IMR-90 (cell line): ENCODE measurements around the gene TPMT. TPM values are rescaled to one million over a fixed set of nuclear protein-coding genes. Genes with fewer than 3 reads are reported as not detected.

ENCODE experiments used
- ATAC-seq: fragments of 200-7000 bp; cut with Tn5 transposase; 2 replicates; pipeline ENCODE4 v1.9.1; 2020; ENCODE audit warnings: low read depth, mild to moderate bottlenecking, moderate library complexity
- BruUV-seq: library from RNA; stranded (reverse); fragments of 400-500 nt; replicated peaks from 2 replicates; lab custom pipeline; 2021; lab: Mats Ljungman, UMichigan
- CTCF ChIA-PET: fragments of 300-600 bp; formaldehyde crosslinking; extraction: SDS; loops from one replicate; lab custom pipeline; 2021; ENCODE audit warnings: antibody characterized with exemption; lab: Yijun Ruan, JAX
- POLR2A ChIA-PET: fragments of 300-600 bp; sonication (Branson Sonifier 250); formaldehyde crosslinking; loops from one replicate; lab custom pipeline; 2022; ENCODE audit warnings: antibody characterized with exemption; ENCODE audit not compliant: unreplicated experiment; lab: Charles Lee
- DNase-seq: peaks from one replicate; pipeline ENCODE4 v3.0.0; 2013
- H2AFZ ChIP-seq: replicated peaks from 2 replicates; pipeline ENCODE3; 2013; ENCODE audit warnings: low read length, mild to moderate bottlenecking; ENCODE audit not compliant: poor library complexity
- H2AK5ac ChIP-seq: 2 replicates; pipeline ENCODE4 v1.6.1; 2013; ENCODE audit warnings: low read depth, low read length, inconsistent platforms
- H2AK9ac ChIP-seq: replicated peaks from 2 replicates; pipeline ENCODE3; 2013; ENCODE audit warnings: mild to moderate bottlenecking, low read depth, low read length, moderate library complexity; ENCODE audit not compliant: poor library complexity
- H2BK120ac ChIP-seq: 2 replicates; pipeline ENCODE4 v1.6.1; 2013; ENCODE audit warnings: low read depth, low read length, inconsistent platforms
- H2BK15ac ChIP-seq: 3 replicates; pipeline ENCODE4 v1.6.1; 2013; ENCODE audit warnings: low read depth, low read length, inconsistent platforms
- H2BK20ac ChIP-seq: 2 replicates; pipeline ENCODE4 v1.6.1; 2013; ENCODE audit warnings: low read depth, mild to moderate bottlenecking, inconsistent platforms, low read length, moderate library complexity
- H2BK5ac ChIP-seq: 2 replicates; pipeline ENCODE4 v1.6.1; 2013; ENCODE audit warnings: mild to moderate bottlenecking, low read depth, low read length, inconsistent platforms; ENCODE audit not compliant: poor library complexity, severe bottlenecking
- H3K14ac ChIP-seq: replicated peaks from 2 replicates; pipeline ENCODE4 v1.6.1; 2013; ENCODE audit warnings: low read depth, low read length, inconsistent platforms
- H3K18ac ChIP-seq: 2 replicates; pipeline ENCODE4 v1.6.1; 2013; ENCODE audit warnings: low read depth, low read length, control low read depth
- H3K23ac ChIP-seq: 2 replicates; pipeline ENCODE4 v1.6.1; 2013; ENCODE audit warnings: low read depth, low read length, inconsistent platforms
- H3K27ac ChIP-seq: 2 replicates; pipeline ENCODE4 v1.5.1; 2013; ENCODE audit warnings: mild to moderate bottlenecking, control low read depth, low read length; ENCODE audit not compliant: insufficient read depth
- H3K27me3 ChIP-seq: 2 replicates; pipeline ENCODE4 v1.6.1; 2013; ENCODE audit warnings: low read length; ENCODE audit not compliant: control insufficient read depth, insufficient read depth
- H3K36me3 ChIP-seq: 2 replicates; pipeline ENCODE4 v1.6.1; 2013; ENCODE audit warnings: low read length, mixed read lengths; ENCODE audit not compliant: control insufficient read depth, insufficient read depth
- H3K4ac ChIP-seq: 2 replicates; pipeline ENCODE4 v1.6.1; 2013; ENCODE audit warnings: low read depth, low read length, inconsistent platforms
- H3K4me1 ChIP-seq: 2 replicates; pipeline ENCODE4 v1.6.1; 2013; ENCODE audit warnings: low read length, mixed read lengths; ENCODE audit not compliant: control insufficient read depth, insufficient read depth
- H3K4me2 ChIP-seq: 2 replicates; pipeline ENCODE4 v1.6.1; 2013; ENCODE audit warnings: low read depth, mild to moderate bottlenecking, control low read depth, low read length, moderate library complexity
- H3K4me3 ChIP-seq: 2 replicates; pipeline ENCODE4 v1.5.1; 2013; ENCODE audit warnings: low read depth, mild to moderate bottlenecking, control low read depth, low read length, moderate library complexity; ENCODE audit not compliant: insufficient read depth
- H3K56ac ChIP-seq: 2 replicates; pipeline ENCODE4 v1.6.1; 2013; ENCODE audit warnings: low read length, inconsistent platforms; ENCODE audit not compliant: insufficient read depth; ENCODE audit errors: extremely low read depth
- H3K79me1 ChIP-seq, 2 experiments: 2 replicates each; pipeline ENCODE4 v1.6.1; 2013; ENCODE audit warnings: low read length in 2 of 2, inconsistent platforms in 1 of 2, low read depth in 1 of 2
- H3K9ac ChIP-seq: 2 replicates; pipeline ENCODE4 v1.6.1; 2013; ENCODE audit warnings: low read depth, low read length, control low read depth
- H3K9me1 ChIP-seq: 2 replicates; pipeline ENCODE4 v1.6.1; 2013; ENCODE audit warnings: low read length, inconsistent platforms; ENCODE audit not compliant: insufficient read depth
- H3K9me3 ChIP-seq: 2 replicates; pipeline ENCODE4 v1.6.1; 2013; ENCODE audit warnings: low read length; ENCODE audit not compliant: control insufficient read depth, insufficient read depth
- H4K20me1 ChIP-seq: 2 replicates; pipeline ENCODE4 v1.6.1; 2013; ENCODE audit warnings: low read length, inconsistent platforms; ENCODE audit not compliant: insufficient read depth
- H4K5ac ChIP-seq: 2 replicates; pipeline ENCODE4 v1.6.1; 2013; ENCODE audit warnings: mild to moderate bottlenecking, low read depth, low read length, control low read depth
- H4K8ac ChIP-seq, 2 experiments: 2 replicates each; pipeline ENCODE4 v1.6.1; 2013; ENCODE audit warnings: low read depth in 2 of 2, low read length in 2 of 2, control low read depth in 1 of 2, inconsistent platforms in 1 of 2
- H4K91ac ChIP-seq: 2 replicates; pipeline ENCODE4 v1.6.1; 2013; ENCODE audit warnings: low read depth, low read length, inconsistent platforms; ENCODE audit not compliant: insufficient read depth
- CTCF ChIP-seq: conservative IDR thresholded peaks from 2 replicates; pipeline ENCODE4 v1.5.1; 2012; ENCODE audit warnings: mild to moderate bottlenecking, low read depth, low read length, improper control_type of control experiment
- FOS ChIP-seq: fragments of 150-350 bp; IDR thresholded peaks from 2 replicates; pipeline ENCODE4 v1.6.1; 2016; ENCODE audit warnings: low read depth, low read length
- WGBS, 2 experiments: methylation state at CpG; one replicate each; pipeline versions ENCODE4 v1.1.5 to v1.1.7; 2013; ENCODE audit warnings: missing lambda C conversion rate in 2 of 2; ENCODE audit not compliant: insufficient read length in 1 of 2; ENCODE audit errors: extremely low coverage in 2 of 2; 5-methylcytosine and 5-hydroxymethylcytosine counted together
- dilution Hi-C: fragments of 300-500 bp; cut with HindIII; formaldehyde crosslinking; loops from one replicate; pipeline ENCODE4 v1.14.3; 2018; ENCODE audit warnings: low sequenced_read_pairs; ENCODE audit not compliant: unreplicated experiment
- in situ Hi-C: fragments of 300-500 bp; cut with MboI; formaldehyde crosslinking; loops from 3 replicates; pipeline ENCODE4 v1.14.3; 2019; ENCODE audit warnings: low sequenced_read_pairs, inconsistent platforms, mixed read lengths
- intact Hi-C: fragments of 100-400 bp; cut with micrococcal nuclease; formaldehyde crosslinking; loops from 2 replicates; pipeline ENCODE4 v1.10.0; 2022
- polyA plus RNA-seq, 3 experiments: library from polyadenylated mRNA; depleted of rRNA; stranded (reverse); fragments of >200 nt; gene quantifications; 2 replicates each; pipeline ENCODE4 v1.2.3, GENCODE V29; 2012; ENCODE audit warnings: low replicate concordance in 1 of 3
- total RNA-seq: library from RNA; depleted of rRNA; stranded (reverse); fragments of >200 nt; gene quantifications from 2 replicates; pipeline ENCODE4 v1.2.3, GENCODE V29; 2012

TPMT gene
- total and polyA plus RNA-seq, 2 of the 4 experiments (the other 2 are of a cell fraction) = 10.8 to 14.1 TPM

- Histone ChIP-seq H3K9me3 (no peaks in the 10 kb centered on the region), H2BK15ac (no peak overlapping the region), H3K9ac (no peak overlapping the region), H3K4me3 (no peak overlapping the region), H3K4me1 (peaks cover 3% of the 10 kb centered on the region), H2AK9ac (no peak overlapping the region), H2BK120ac (no peak overlapping the region), H4K91ac (no peak overlapping the region), H3K18ac (no peak overlapping the region), H4K5ac (no peak overlapping the region), H3K9me1 (peaks cover 7% of the 10 kb centered on the region; the same call in 1 of the 2 replicates), H4K20me1 (no peaks in the 10 kb centered on the region), H3K14ac (no peak overlapping the region), H3K4ac (no peak overlapping the region), H3K36me3 (no peaks in the 10 kb centered on the region), H2BK5ac (no peak overlapping the region), H3K56ac (no peak overlapping the region), H3K27me3 (no peaks in the 10 kb centered on the region), H3K4me2 (no peak overlapping the region), H2BK20ac (no peak overlapping the region), H4K8ac (no peak overlapping the region), H2AK5ac (no peak overlapping the region), H3K23ac (no peak overlapping the region), H2AFZ (no peak overlapping the region), H3K27ac (no peak overlapping the region), H3K79me1 (no peaks in the 10 kb centered on the region)
- no TSS peak for BruUV-seq
- intact Hi-C loops (no loop called here), dilution Hi-C loops (no loop called here), in situ Hi-C loops (no loop called here)
- no CpG with 5 or more reads among the region's 1 CpG for WGBS, 2 experiments
- ATAC-seq = peak; percentile 92
- ChIA-PET CTCF (no interaction called here), POLR2A (no interaction called here)
- peak; percentile 73 for DNase-seq
- no peak for TF ChIP-seq CTCF
- peak; percentile 42; the same call in 1 of the 2 replicates for TF ChIP-seq FOS
These were observed 53.6 kb downstream of the TPMT start for GRCh38 chr6:18101271-18101670.
